ENCODE measurements around the gene MAIP1. TPM values are rescaled to one million over a fixed set of nuclear protein-coding genes. Genes with fewer than 3 reads are reported as not detected.

The MAIP1 gene
- total RNA-seq, 1 experiment from 2014 or later = 32.3 TPM

- H4K91ac ChIP-seq (ENCODE audit: insufficient read length, low read depth, low read length) = no peak overlapping the region
- H3K18ac ChIP-seq (ENCODE audit: insufficient read length, low read depth, low read length) = no peak overlapping the region
- H3K4me2 ChIP-seq (ENCODE audit: insufficient read depth, insufficient read length, low read length) = no peak overlapping the region
- H2BK5ac ChIP-seq (ENCODE audit: insufficient read length, low read length) = no peak overlapping the region
- no peaks in the 10 kb centered on the region for H3K9me3 ChIP-seq (ENCODE audit: control insufficient read depth, low read depth, low read length)
- no peak overlapping the region for H3K23ac ChIP-seq (ENCODE audit: insufficient read length, low read depth, low read length)
- H3K14ac ChIP-seq (ENCODE audit: insufficient read depth, low read length) = no peak overlapping the region
- H3K79me1 ChIP-seq (ENCODE audit: insufficient read depth, low read depth, low read length, poor library complexity, severe bottlenecking) = no peaks in the 10 kb centered on the region
- H3T11ph ChIP-seq (ENCODE audit: low read length) = no peak overlapping the region
- H3K4me1 ChIP-seq (ENCODE audit: insufficient read depth, low read length) = no peaks in the 10 kb centered on the region; the same call in 1 of the 2 replicates
- Mint-ChIP-seq H3K27ac (no peak overlapping the region), H3K4me1 (peaks cover 10% of the 10 kb centered on the region in 2 experiments), H3K36me3 (ENCODE audit: insufficient read depth in 1 of 3, low read depth in 3 of 3) (peaks cover 0 to 4% (median 0%) of the 10 kb centered on the region in 3 experiments; a peak in 2 of 7 replicates), H3K27me3 (ENCODE audit: low read depth) (no peaks in the 10 kb centered on the region; the same call in 1 of the 2 replicates), H3K4me3 (no peak overlapping the region), H3K9me3 (peaks cover 0 to 3% of the 10 kb centered on the region in 2 experiments; a peak in 2 of 5 replicates)
- no peak overlapping the region for H2BK20ac ChIP-seq (ENCODE audit: low read depth, low read length, poor library complexity, severe bottlenecking)
- H4K8ac ChIP-seq (replicated peaks; ENCODE audit: insufficient read length, low read depth, low read length) = no peak overlapping the region
- H3K9ac ChIP-seq (ENCODE audit: extremely low read depth, insufficient read length, low read length) = no peak overlapping the region
- no peak for TF ChIP-seq CTCF (conservative IDR thresholded peaks at IDR 0.05)
- no peak overlapping the region for H2AK5ac ChIP-seq (ENCODE audit: insufficient read length, low read length)
- no peak overlapping the region for H2BK15ac ChIP-seq (ENCODE audit: low read depth, low read length)
- no peak overlapping the region for H3K27ac ChIP-seq (ENCODE audit: insufficient read length, low read depth, low read length)
- no peak overlapping the region for H3K56ac ChIP-seq (ENCODE audit: insufficient read length, low read depth, low read length)
- no CpG with 5 or more reads among the region's 2 CpGs for WGBS (ENCODE audit: extremely low coverage, insufficient read length, low lambda C conversion rate)
- no peak overlapping the region for H3K4ac ChIP-seq (ENCODE audit: low read depth, low read length)
- H4K5ac ChIP-seq (ENCODE audit: insufficient read length, low read depth, low read length) = no peak overlapping the region
- H3K23me2 ChIP-seq (ENCODE audit: insufficient read length, low read depth, low read length, poor library complexity, severe bottlenecking) = peaks cover 10% of the 10 kb centered on the region
- no peaks in the 10 kb centered on the region for H4K20me1 ChIP-seq (ENCODE audit: control insufficient read depth, insufficient read depth, insufficient read length)
- H2BK120ac ChIP-seq (ENCODE audit: low read depth, low read length, poor library complexity, severe bottlenecking) = no peak overlapping the region
- no peaks in the 10 kb centered on the region for H3K27me3 ChIP-seq (ENCODE audit: insufficient read depth, low read length)
- no peak overlapping the region for H2AFZ ChIP-seq (ENCODE audit: low read length)
- H2BK12ac ChIP-seq (ENCODE audit: insufficient read length, low read depth, low read length) = no peak overlapping the region
- no peak for DNase-seq
- peaks cover 6% of the 10 kb centered on the region; the same call in 1 of the 2 replicates for H3K79me2 ChIP-seq (ENCODE audit: insufficient read depth, low read length)
Observed at GRCh38 chr2:199907008-199907714, 48.2 kb upstream of the MAIP1 start.
